GM23248 (cell line): ENCODE data around the gene PPP3R1. TPM values are rescaled to one million over a fixed set of nuclear protein-coding genes. Genes with fewer than 3 reads are reported as not detected.

Experiments used
- DNase-seq: peaks from one replicate; pipeline ENCODE4 v3.0.0-alpha.2; 2015
- H2AFZ ChIP-seq: fragments of 200-600 bp; sonication (generic); 2 replicates; pipeline ENCODE4 v1.6.1; 2016; ENCODE audit warnings: antibody characterized with exemption
- H3F3A ChIP-seq: fragments of 200-600 bp; sonication (generic); 2 replicates; pipeline ENCODE4 v1.6.1; 2016; ENCODE audit warnings: mild to moderate bottlenecking, antibody characterized with exemption, mixed run types; ENCODE audit not compliant: insufficient read depth
- H3K27ac ChIP-seq: fragments of 200-600 bp; sonication (generic); 2 replicates; pipeline ENCODE4 v1.5.1; 2016; ENCODE audit warnings: mild to moderate bottlenecking
- H3K27me3 ChIP-seq: fragments of 200-600 bp; sonication (generic); replicated peaks from 2 replicates; pipeline ENCODE4 v1.6.1; 2016; ENCODE audit warnings: mild to moderate bottlenecking; ENCODE audit not compliant: insufficient read depth
- H3K36me3 ChIP-seq: fragments of 200-600 bp; sonication (generic); 2 replicates; pipeline ENCODE4 v1.6.1; 2016; ENCODE audit warnings: low read depth, mild to moderate bottlenecking
- H3K4me1 ChIP-seq: fragments of 200-600 bp; sonication (generic); 2 replicates; pipeline ENCODE4 v1.6.1; 2016; ENCODE audit warnings: mild to moderate bottlenecking; ENCODE audit not compliant: insufficient read depth
- H3K4me2 ChIP-seq: fragments of 200-600 bp; sonication (generic); one replicate; pipeline ENCODE4 v1.6.1; 2016; ENCODE audit warnings: mild to moderate bottlenecking; ENCODE audit not compliant: unreplicated experiment
- H3K4me3 ChIP-seq: fragments of 200-600 bp; sonication (generic); 2 replicates; pipeline ENCODE4 v1.5.1; 2016; ENCODE audit warnings: mild to moderate bottlenecking
- H3K79me2 ChIP-seq: fragments of 200-600 bp; sonication (generic); 2 replicates; pipeline ENCODE4 v1.6.1; 2016; ENCODE audit warnings: mild to moderate bottlenecking; ENCODE audit not compliant: insufficient read depth
- H3K9ac ChIP-seq: fragments of 200-600 bp; sonication (generic); 2 replicates; pipeline ENCODE4 v1.6.1; 2016; ENCODE audit warnings: mild to moderate bottlenecking
- H3K9me2 ChIP-seq: fragments of 200-600 bp; sonication (generic); 2 replicates; pipeline ENCODE4 v1.6.1; 2016; ENCODE audit warnings: mixed run types, mild to moderate bottlenecking, moderate library complexity; ENCODE audit not compliant: insufficient read depth
- H3K9me3 ChIP-seq: fragments of 200-600 bp; sonication (generic); one replicate; pipeline ENCODE4 v1.6.1; 2017; ENCODE audit warnings: low read depth
- H4K20me1 ChIP-seq: fragments of 200-600 bp; sonication (generic); 2 replicates; pipeline ENCODE4 v1.6.0; 2016; ENCODE audit not compliant: insufficient read depth
- EZH2 ChIP-seq: fragments of 200-600 bp; sonication (generic); IDR thresholded peaks from 2 replicates; pipeline ENCODE4 v1.6.1; 2018; ENCODE audit warnings: antibody characterized with exemption, mild to moderate bottlenecking; ENCODE audit not compliant: insufficient read depth, poor library complexity, severe bottlenecking
- EZH2phosphoT487 ChIP-seq: fragments of 200-600 bp; sonication (generic); IDR thresholded peaks from 2 replicates; pipeline ENCODE4 v1.6.1; 2018; ENCODE audit warnings: antibody characterized with exemption, moderate library complexity, mild to moderate bottlenecking, low read depth; ENCODE audit not compliant: insufficient read depth
- WGBS, 2 experiments: methylation state at CpG; one replicate each; pipeline ENCODE4 v1.1.6; 2015 to 2017; ENCODE audit warnings: low lambda C conversion rate in 2 of 2, low coverage in 1 of 2; ENCODE audit errors: missing lambda C conversion rate in 2 of 2; 5-methylcytosine and 5-hydroxymethylcytosine counted together
- in situ Hi-C: fragments of 300-500 bp; cut with MboI; formaldehyde crosslinking; loops from 2 replicates; pipeline ENCODE4 v1.15.0; 2020
- polyA plus RNA-seq: library from polyadenylated mRNA; unstranded; fragments of >200 nt; fragmentation: Nextera tagmentation; extraction: Ambion mirVana; gene quantifications from 2 replicates; pipeline ENCODE4 v1.2.1, GENCODE V29; 2016
- total RNA-seq: library from RNA; depleted of rRNA; stranded (reverse); fragments of >200 nt; shearing (Covaris generic); gene quantifications from 2 replicates; pipeline ENCODE4 v1.2.3, GENCODE V29; 2014

The PPP3R1 gene
- total and polyA plus RNA-seq, 2 experiments from 2014 or later, result 3.8 to 17.7 TPM

DNA sequence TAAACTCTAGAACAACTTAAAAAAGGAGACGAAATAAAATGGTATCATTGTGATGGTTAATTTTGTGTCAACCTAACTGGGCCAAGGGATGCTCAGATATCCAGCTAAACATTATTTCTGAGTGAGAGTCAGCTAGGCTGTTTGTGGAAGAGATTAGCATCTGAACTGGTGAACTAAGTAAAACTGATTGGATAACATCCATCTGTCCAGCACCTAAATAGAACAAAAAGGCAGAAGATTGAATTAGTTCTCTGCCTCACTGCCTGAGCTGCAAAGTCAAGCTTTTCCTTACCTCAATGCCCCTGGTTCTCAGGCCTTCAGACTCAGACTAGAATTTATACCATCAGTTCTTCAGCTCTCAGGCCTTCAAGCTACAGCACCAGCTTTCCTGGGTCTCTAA is 30.0 kb downstream of the PPP3R1 start:
- Histone ChIP-seq H3K9me3 (no peaks in the 10 kb centered on the region), H3K79me2 (peaks cover 100% of the 10 kb centered on the region), H3K36me3 (no peaks in the 10 kb centered on the region), H2AFZ (no peak overlapping the region), H3K4me2 (no peak overlapping the region), H3K4me1 (peaks cover 21% of the 10 kb centered on the region), H4K20me1 (peaks cover 17% of the 10 kb centered on the region), H3K9ac (no peak overlapping the region), H3K27me3 (no peaks in the 10 kb centered on the region), H3F3A (0 out of 2 replicates have a peak, but pooled peaks cover 13% of the 10 kb centered on the region), H3K27ac (no peak overlapping the region), H3K9me2 (no peaks in the 10 kb centered on the region), H3K4me3 (no peak overlapping the region)
- no peak for TF ChIP-seq EZH2
- no peak for TF ChIP-seq EZH2phosphoT487
- no peak for DNase-seq
- in situ Hi-C loops, result no loop called here
- 95 to 100% methylated on average over 1 of the region's 1 CpG for WGBS, 2 experiments

DNA sequence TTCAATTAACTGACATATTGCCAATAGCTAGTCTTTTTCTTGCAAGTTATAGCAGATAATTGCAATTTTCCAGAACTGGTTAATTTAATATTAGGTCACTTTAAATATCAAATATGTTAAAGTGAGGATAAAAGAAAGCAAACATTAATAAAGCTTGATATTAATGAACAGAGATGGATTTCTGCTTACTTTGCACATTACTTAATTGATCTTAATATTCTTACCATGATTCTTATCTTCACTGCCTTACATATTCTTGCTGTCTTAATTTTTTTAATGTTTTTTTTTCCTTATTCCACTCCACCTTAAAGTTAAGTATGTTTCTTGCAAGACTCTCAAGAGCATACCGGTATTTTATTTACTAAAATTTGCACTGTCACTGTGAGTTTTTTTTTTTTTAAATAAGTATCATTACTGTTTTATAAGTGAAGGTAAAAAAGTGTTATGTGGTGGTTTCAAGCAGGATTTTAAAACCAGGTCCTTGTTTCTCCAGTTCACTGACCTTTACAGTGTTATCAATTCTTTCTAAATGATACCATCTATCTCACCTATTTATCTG is 33.9 kb downstream of the PPP3R1 start:
- TF ChIP-seq EZH2, result no peak
- TF ChIP-seq EZH2phosphoT487, result no peak
- in situ Hi-C loops, result no loop called here
- no peaks in the 10 kb centered on the region for H3K36me3 ChIP-seq
- peaks cover 18% of the 10 kb centered on the region for H3K4me1 ChIP-seq
- peaks cover 100% of the 10 kb centered on the region for H3K79me2 ChIP-seq
- 61 to 67% methylated on average over 1 of the region's 1 CpG for WGBS, 2 experiments
- no peak overlapping the region for H3K9ac ChIP-seq
- 0 out of 2 replicates have a peak, but pooled peaks cover 8% of the 10 kb centered on the region for H3F3A ChIP-seq
- no peaks in the 10 kb centered on the region for H3K9me3 ChIP-seq
- no peaks in the 10 kb centered on the region for H3K9me2 ChIP-seq
- no peak overlapping the region for H3K4me3 ChIP-seq
- peaks cover 7% of the 10 kb centered on the region for H4K20me1 ChIP-seq
- H3K27ac ChIP-seq, result no peak overlapping the region
- H3K4me2 ChIP-seq, result no peak overlapping the region
- H2AFZ ChIP-seq, result no peak overlapping the region
- DNase-seq, result no peak
- no peaks in the 10 kb centered on the region for H3K27me3 ChIP-seq

DNA sequence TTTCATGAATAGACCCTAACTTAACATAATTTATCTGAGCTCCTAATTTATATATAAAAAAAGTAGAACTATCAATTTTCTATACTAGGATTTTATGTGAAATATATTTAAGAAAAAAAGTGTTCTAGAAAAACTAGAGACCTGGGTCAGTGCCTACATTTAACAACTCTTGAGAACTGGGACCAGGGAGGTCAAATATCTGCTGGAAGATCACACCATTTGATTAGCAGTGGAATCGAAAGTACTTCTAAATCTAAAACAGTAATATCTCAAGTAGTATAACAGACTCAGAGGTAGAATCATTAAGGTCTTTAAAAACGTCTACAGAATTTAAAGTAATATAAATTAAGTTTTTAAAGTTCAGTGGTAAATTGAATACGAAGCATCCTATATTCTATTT is 34.6 kb downstream of the PPP3R1 start:
- Histone ChIP-seq H3K9ac (no peak overlapping the region), H3K9me3 (no peaks in the 10 kb centered on the region), H3K27me3 (no peaks in the 10 kb centered on the region), H4K20me1 (peaks cover 13% of the 10 kb centered on the region), H3K9me2 (no peaks in the 10 kb centered on the region), H3K36me3 (no peaks in the 10 kb centered on the region), H3K4me3 (no peak overlapping the region), H2AFZ (no peak overlapping the region), H3F3A (0 out of 2 replicates have a peak, but pooled peaks cover 8% of the 10 kb centered on the region), H3K27ac (no peak overlapping the region), H3K79me2 (peaks cover 100% of the 10 kb centered on the region), H3K4me2 (no peak overlapping the region), H3K4me1 (peaks cover 18% of the 10 kb centered on the region)
- WGBS, 2 experiments, result 68 to 77% methylated on average over 3 of the region's 3 CpGs
- TF ChIP-seq EZH2phosphoT487 (no peak), EZH2 (no peak)
- in situ Hi-C loops, result no loop called here
- DNase-seq, result no peak

DNA sequence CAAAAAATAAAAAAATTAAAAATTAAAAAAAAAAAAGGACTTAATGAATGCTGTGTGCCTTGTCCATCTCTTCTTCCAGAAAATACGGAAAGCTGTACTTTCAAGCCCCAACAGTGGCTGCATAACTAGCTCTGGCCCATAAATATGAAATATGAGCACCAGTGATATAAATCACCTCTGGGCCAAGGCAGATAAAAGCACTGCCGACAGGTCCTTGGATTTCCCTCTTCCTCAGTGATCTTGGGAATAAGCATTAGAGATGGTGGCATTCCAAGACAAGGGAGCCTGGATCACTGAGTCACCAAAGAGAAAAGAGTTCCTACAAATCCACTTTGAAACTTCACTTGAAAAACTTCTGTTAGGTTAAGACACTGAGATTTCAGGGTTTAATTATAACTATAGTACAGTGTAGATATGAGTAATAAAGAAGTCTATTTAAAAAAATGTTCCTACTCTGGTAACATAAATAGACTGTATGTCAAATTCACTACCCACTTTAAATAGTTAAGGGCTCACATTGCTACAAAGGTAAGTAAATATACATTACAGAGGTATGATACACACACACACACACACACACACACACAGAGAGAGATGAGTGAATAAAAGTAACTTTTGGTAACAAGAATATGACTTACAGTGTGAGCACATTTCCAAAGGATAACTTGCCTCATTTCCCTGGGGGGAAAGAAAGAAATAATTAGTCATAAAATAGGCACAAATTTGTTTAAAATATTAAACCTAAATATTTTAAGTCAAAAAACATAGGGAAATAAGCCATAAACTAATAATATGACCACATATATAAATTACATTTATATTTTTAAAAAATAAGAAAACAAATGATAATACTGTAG is 35.6 kb downstream of the PPP3R1 start:
- no peak overlapping the region for H2AFZ ChIP-seq
- no peaks in the 10 kb centered on the region for H3K9me2 ChIP-seq
- H4K20me1 ChIP-seq, result peaks cover 14% of the 10 kb centered on the region
- no peaks in the 10 kb centered on the region for H3K9me3 ChIP-seq
- H3K27ac ChIP-seq, result peak overlapping the region; percentile 21
- no peaks in the 10 kb centered on the region for H3F3A ChIP-seq
- TF ChIP-seq EZH2 (no peak), EZH2phosphoT487 (no peak)
- WGBS, 2 experiments, result 29 to 30% methylated on average over 2 of the region's 2 CpGs
- H3K4me3 ChIP-seq, result no peak overlapping the region
- no peaks in the 10 kb centered on the region for H3K27me3 ChIP-seq
- in situ Hi-C loops, result no loop called here
- DNase-seq, result peak; percentile 58
- peaks cover 18% of the 10 kb centered on the region for H3K4me1 ChIP-seq
- no peak overlapping the region for H3K9ac ChIP-seq
- peaks cover 100% of the 10 kb centered on the region for H3K79me2 ChIP-seq
- H3K36me3 ChIP-seq, result no peaks in the 10 kb centered on the region
- H3K4me2 ChIP-seq, result peak overlapping the region; percentile 40
